Panc1 (cell line): ENCODE results near the gene PPM1H. TPM values are rescaled to one million over a fixed set of nuclear protein-coding genes. Genes with fewer than 3 reads are reported as not detected.

Experiments used
- ATAC-seq: fragments of 200-7000 bp; cut with Tn5 transposase; 2 replicates; pipeline ENCODE4 v1.9.1; 2020; ENCODE audit warnings: mild to moderate bottlenecking, moderate library complexity
- BruUV-seq: library from RNA; stranded (reverse); fragments of 400-500 nt; replicated peaks from 2 replicates; lab custom pipeline; 2021; lab: Mats Ljungman, UMichigan
- CTCF ChIA-PET: fragments of 300-600 bp; sonication (Branson Sonifier 250); formaldehyde crosslinking; loops from one replicate; lab custom pipeline; 2022; ENCODE audit warnings: antibody characterized with exemption; lab: Charles Lee
- POLR2A ChIA-PET: fragments of 300-600 bp; sonication (Branson Sonifier 250); formaldehyde crosslinking; loops from one replicate; lab custom pipeline; 2022; ENCODE audit warnings: antibody characterized with exemption; lab: Charles Lee
- DNase-seq: peaks from one replicate; pipeline ENCODE4 v3.0.0-alpha.2; 2010; ENCODE audit warnings: low read depth, low spot score
- H3K27ac ChIP-seq: 2 replicates; pipeline ENCODE4 v1.5.1; 2011; ENCODE audit warnings: mild to moderate bottlenecking, low read length, inconsistent platforms
- H3K27me3 ChIP-seq: fragments of 200-500 bp; sonication (Bioruptor generic); 2 replicates; pipeline ENCODE4 v1.6.0; 2014; ENCODE audit warnings: low read length, inconsistent platforms; ENCODE audit not compliant: control insufficient read depth, insufficient read depth
- H3K36me3 ChIP-seq: fragments of 200-500 bp; sonication (Bioruptor generic); 2 replicates; pipeline ENCODE4 v1.5.1; 2014; ENCODE audit warnings: inconsistent platforms, mild to moderate bottlenecking, low read length, moderate library complexity; ENCODE audit not compliant: control insufficient read depth, insufficient read depth
- H3K4me1 ChIP-seq: 2 replicates; pipeline ENCODE4 v1.5.1; 2011; ENCODE audit warnings: inconsistent platforms, mild to moderate bottlenecking, low read length, moderate library complexity; ENCODE audit not compliant: control insufficient read depth, insufficient read depth
- H3K4me3 ChIP-seq, 2 experiments: 2 replicates each; pipeline ENCODE4 v1.5.1; 2011 to 2012; ENCODE audit warnings: low read depth in 2 of 2, low read length in 2 of 2, mild to moderate bottlenecking in 2 of 2, inconsistent platforms in 1 of 2, moderate library complexity in 1 of 2
- H3K9me3 ChIP-seq: fragments of 200-500 bp; sonication (Bioruptor generic); 2 replicates; pipeline ENCODE4 v1.5.1; 2014; ENCODE audit warnings: low read depth, mild to moderate bottlenecking, inconsistent platforms, low read length, moderate library complexity; ENCODE audit not compliant: control insufficient read depth, insufficient read depth
- CTCF ChIP-seq: fragments of 450-650 bp; IDR thresholded peaks from 2 replicates; pipeline ENCODE4 v1.5.1; 2017; ENCODE audit warnings: mild to moderate bottlenecking
- POLR2AphosphoS5 ChIP-seq: IDR thresholded peaks from 2 replicates; pipeline ENCODE4 v1.6.1; 2012; ENCODE audit warnings: mild to moderate bottlenecking, low read depth, low read length, moderate library complexity
- REST ChIP-seq, 2 experiments: IDR thresholded peaks; 2 replicates each; pipeline ENCODE4 v1.6.1; 2011 to 2012; ENCODE audit warnings: low read depth in 2 of 2, control low read depth in 1 of 2, low read length in 1 of 2, mild to moderate bottlenecking in 1 of 2, moderate library complexity in 1 of 2; ENCODE audit not compliant: insufficient read depth in 1 of 2
- SIN3A ChIP-seq: IDR thresholded peaks from 2 replicates; pipeline ENCODE4 v1.6.1; 2012; ENCODE audit warnings: low read depth, mild to moderate bottlenecking, low read length, moderate library complexity, borderline replicate concordance; ENCODE audit not compliant: insufficient read depth
- TCF7L2 ChIP-seq: IDR thresholded peaks from 2 replicates; pipeline ENCODE4 v1.6.1; 2011; ENCODE audit warnings: mild to moderate bottlenecking, low read depth, low read length, inconsistent platforms
- in situ Hi-C: cut with HindIII; loops from 2 replicates; pipeline ENCODE4 v1.10.0; 2016; ENCODE audit warnings: low sequenced_read_pairs, low pct_unique_long_range_greater_than_20kb
- intact Hi-C: fragments of 100-400 bp; cut with micrococcal nuclease; formaldehyde crosslinking; loops from one replicate; pipeline ENCODE4 v1.10.0; 2022; ENCODE audit not compliant: unreplicated experiment
- total RNA-seq: library from RNA; stranded (reverse); gene quantifications from one replicate; pipeline ENCODE4 v1.2.1, GENCODE V29; 2021; ENCODE audit not compliant: unreplicated experiment

PPM1H gene
- total RNA-seq, 1 experiment from 2014 or later = 22.9 TPM

GRCh38 chr12:62917926-62918325, 17.0 kb downstream of the PPM1H start:
- in situ Hi-C loops (no loop called here), intact Hi-C loops (no loop called here)
- H3K9me3 ChIP-seq = no peaks in the 10 kb centered on the region
- CTCF ChIA-PET = no interaction called here
- no TSS peak for BruUV-seq
- POLR2A ChIA-PET = interaction anchor here (0.5 kb wide), 1 partner anchor 33 kb away, joined by 10 read pairs; no protein-coding TSS in a partner anchor
- no peak for DNase-seq
- no peak for ATAC-seq
- TF ChIP-seq REST (IDR thresholded peaks at IDR 0.05; ENCODE audit: insufficient read depth in 1 of 2, low read depth in 2 of 2, low read length in 1 of 2) = no peak
- TF ChIP-seq SIN3A = no peak
- TF ChIP-seq CTCF = no peak
- TF ChIP-seq TCF7L2 = no peak
- no peak for TF ChIP-seq POLR2AphosphoS5
- H3K4me3 ChIP-seq = no peak overlapping the region
- peaks cover 20% of the 10 kb centered on the region for H3K4me1 ChIP-seq
- H3K27ac ChIP-seq = no peak overlapping the region
- H3K36me3 ChIP-seq = no peaks in the 10 kb centered on the region; the same call in 1 of the 2 replicates
- no peaks in the 10 kb centered on the region for H3K27me3 ChIP-seq

- DNase-seq = no peak
- no peaks in the 10 kb centered on the region for H3K9me3 ChIP-seq
- no peaks in the 10 kb centered on the region for H3K27me3 ChIP-seq
- TF ChIP-seq TCF7L2 (no peak), POLR2AphosphoS5 (no peak), SIN3A (no peak), CTCF (no peak)
- in situ Hi-C loops = no loop called here
- H3K4me3 ChIP-seq = no peak overlapping the region
- H3K27ac ChIP-seq = no peak overlapping the region
- POLR2A ChIA-PET = no interaction called here
- ATAC-seq = no peak
- H3K36me3 ChIP-seq = no peaks in the 10 kb centered on the region; the same call in 1 of the 2 replicates
- no TSS peak for BruUV-seq
- CTCF ChIA-PET = no interaction called here
- intact Hi-C loops = no loop called here
- peaks cover 14% of the 10 kb centered on the region for H3K4me1 ChIP-seq
Measured at GRCh38 chr12:62916632-62917425, 18.1 kb downstream of the PPM1H start.
